Activated CD8-positive, alpha-beta memory T cell treated with anti-CD3 and anti-CD28 coated beads, Interleukin-2, amount 50 U/mL, for 24 hours (primary cell): ENCODE measurements around the gene OMA1.

Experiments used
- DNase-seq: peaks from one replicate; pipeline ENCODE4 v3.0.0-alpha.2; 2020; ENCODE audit errors: extremely low read depth

The OMA1 gene

DNA sequence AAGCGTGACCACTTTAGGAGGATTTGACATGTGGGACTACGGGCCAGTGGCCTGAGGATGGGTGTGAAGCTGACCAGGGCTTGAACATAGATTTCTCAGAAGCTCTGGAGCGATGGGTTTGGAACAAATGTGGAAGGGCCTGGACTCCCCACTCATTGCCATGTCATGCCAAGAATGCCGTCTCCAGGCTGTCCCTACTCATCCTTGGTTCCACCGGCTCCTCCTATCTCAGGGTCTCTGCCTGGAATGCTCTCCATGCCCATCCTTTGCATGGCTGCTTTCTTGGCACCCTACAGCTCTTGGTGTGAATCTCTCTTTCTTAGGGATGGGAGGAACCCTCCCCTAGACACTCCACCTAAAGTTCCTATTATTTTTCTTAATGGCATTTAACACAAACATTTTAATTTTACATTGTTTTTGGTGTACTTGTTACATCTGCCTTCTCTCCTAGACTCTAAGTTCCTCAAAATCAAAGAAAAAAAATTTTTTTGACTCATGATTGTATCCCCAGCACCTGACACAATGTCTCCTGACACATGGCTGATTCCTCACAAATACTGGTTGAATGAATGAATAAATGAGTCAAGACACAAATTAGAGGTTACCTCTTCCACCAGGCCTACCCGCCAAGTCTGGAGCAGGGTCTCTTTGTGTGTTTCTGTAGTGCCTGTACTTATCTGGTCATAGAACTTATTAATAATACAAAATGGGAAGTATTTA lies 114.5 kb downstream of the OMA1 start:
- DNase-seq = no peak
